Cardiac fibroblast (primary cell): ENCODE results near the gene RTN4RL1.

Experiments used
- DNase-seq, 2 donors: peaks; one replicate each; pipeline versions ENCODE4 v3.0.0 to v3.0.0-alpha.2; 2010; ENCODE audit warnings: low read depth in 2 of 2
- H3K4me3 ChIP-seq, 2 donors: replicated peaks in 1 of 2; 1 replicate in 1 of 2; 2 replicates in 1 of 2; pipeline ENCODE4 v1.5.1; 2011; ENCODE audit warnings: low read depth in 2 of 2, low read length in 2 of 2, mild to moderate bottlenecking in 2 of 2, moderate library complexity in 1 of 2
- CTCF ChIP-seq: IDR thresholded peaks from one replicate; pipeline ENCODE4 v1.5.1; 2011; ENCODE audit warnings: low read depth, mild to moderate bottlenecking, low read length, inconsistent platforms

Gene RTN4RL1

GRCh38 chr17:2009737-2010136 is 15.4 kb downstream of the RTN4RL1 start:
- TF ChIP-seq CTCF = no peak
- H3K4me3 ChIP-seq = no peak overlapping the region
- DNase-seq = no peak

GRCh38 chr17:2008332-2009126 is 16.6 kb downstream of the RTN4RL1 start:
- no peak overlapping the region for H3K4me3 ChIP-seq
- no peak for DNase-seq
- TF ChIP-seq CTCF = no peak

- no peak for DNase-seq
- no peak for TF ChIP-seq CTCF
- no peak overlapping the region for H3K4me3 ChIP-seq
Observed at GRCh38 chr17:2004435-2004952, 20.6 kb downstream of the RTN4RL1 start.

- no peak overlapping the region for H3K4me3 ChIP-seq
- TF ChIP-seq CTCF = no peak
- DNase-seq = no peak
Observed at GRCh38 chr17:2003525-2003924, 21.6 kb downstream of the RTN4RL1 start.

GRCh38 chr17:2002767-2003329 is 22.3 kb downstream of the RTN4RL1 start:
- no peak overlapping the region for H3K4me3 ChIP-seq
- no peak for DNase-seq
- TF ChIP-seq CTCF = no peak

GRCh38 chr17:1999557-2000251 is 25.4 kb downstream of the RTN4RL1 start:
- H3K4me3 ChIP-seq = no peak overlapping the region
- TF ChIP-seq CTCF = no peak
- DNase-seq = peak; percentile 14 to 45
